K562 (cell line): ENCODE data around the gene COX5A. TPM values are rescaled to one million over a fixed set of nuclear protein-coding genes. Genes with fewer than 3 reads are reported as not detected.

Experiments
- ATAC-seq: fragments of 200-7000 bp; cut with Tn5 transposase; 3 replicates; pipeline ENCODE4 v1.9.1; 2020; ENCODE audit warnings: moderate library complexity
- BruUV-seq: library from RNA; stranded (reverse); fragments of 400-500 nt; replicated peaks from 2 replicates; lab custom pipeline; 2021; lab: Mats Ljungman, UMichigan
- CTCF ChIA-PET: fragments of 300-600 bp; formaldehyde crosslinking; extraction: SDS; loops from one replicate; lab custom pipeline; 2021; ENCODE audit warnings: low intra/inter-chr PET ratio; lab: Yijun Ruan, JAX
- POLR2A ChIA-PET: fragments of 300-600, 350-650 bp; sonication (Branson Sonifier 250); formaldehyde crosslinking; extraction: SDS; loops from one replicate; lab custom pipeline; 2021; ENCODE audit warnings: antibody characterized with exemption, inconsistent platforms; lab: Yijun Ruan, JAX
- DNase-seq, 4 experiments: peaks; one replicate each; pipeline versions ENCODE4 v3.0.0 to v3.0.0-alpha.2; 2011 to 2018; ENCODE audit warnings: low spot score in 3 of 4, mixed read lengths in 3 of 4; ENCODE audit errors: extremely low read depth in 1 of 4
- FAIRE-seq: peaks from 2 replicates; lab custom pipeline; 2011; peaks lifted over from hg19 to GRCh38; lab: Jason Lieb, UNC
- H2AFZ ChIP-seq: 2 replicates; pipeline ENCODE4 v1.6.0; 2011; ENCODE audit warnings: low read depth, low read length, control low read depth, inconsistent platforms
- H3K27ac ChIP-seq: fragments of 200-600 bp; 3 replicates; pipeline ENCODE4 v1.8.0; 2011; ENCODE audit warnings: low read depth, mild to moderate bottlenecking, control low read depth, inconsistent platforms, low read length, moderate library complexity, mixed read lengths; ENCODE audit errors: extremely low read depth
- H3K27me3 ChIP-seq, 2 experiments: fragments of 300-600 bp in 1 of 2; 2 replicates in 1 of 2; 3 replicates in 1 of 2; pipeline versions ENCODE4 v1.6.0 to v1.8.0; 2011; ENCODE audit warnings: inconsistent platforms in 2 of 2, low read length in 2 of 2, mild to moderate bottlenecking in 1 of 2, mixed read lengths in 1 of 2, moderate library complexity in 1 of 2; ENCODE audit not compliant: control insufficient read depth in 2 of 2, insufficient read depth in 2 of 2
- H3K36me3 ChIP-seq: fragments of 300-600 bp; 3 replicates; pipeline ENCODE4 v1.8.0; 2011; ENCODE audit warnings: mild to moderate bottlenecking, low read length, inconsistent platforms; ENCODE audit not compliant: control insufficient read depth, insufficient read depth
- H3K4me1 ChIP-seq, 2 experiments: fragments of 200-600 bp in 1 of 2; replicated peaks in 1 of 2; 2 replicates in 1 of 2; 3 replicates in 1 of 2; pipeline versions ENCODE4 v1.5.1 to v1.8.0; 2011; ENCODE audit warnings: inconsistent platforms in 2 of 2, low read length in 2 of 2, mild to moderate bottlenecking in 1 of 2, mixed read lengths in 1 of 2, moderate library complexity in 1 of 2; ENCODE audit not compliant: control insufficient read depth in 2 of 2, insufficient read depth in 2 of 2
- H3K4me2 ChIP-seq: 2 replicates; pipeline ENCODE4 v1.6.1; 2011; ENCODE audit warnings: low read length, control low read depth, inconsistent platforms, mixed read lengths; ENCODE audit not compliant: insufficient read depth
- H3K4me3 ChIP-seq: fragments of 200-600 bp; sonication (generic), shearing (Covaris generic); 2 replicates; pipeline ENCODE4 v1.5.1; 2016; ENCODE audit warnings: control low read depth, inconsistent platforms
- H3K79me2 ChIP-seq: fragments of 200-600 bp; 3 replicates; pipeline ENCODE4 v1.8.0; 2011; ENCODE audit warnings: low read length, inconsistent platforms; ENCODE audit not compliant: control insufficient read depth, insufficient read depth
- H3K9ac ChIP-seq, 2 experiments: 2 replicates each; pipeline versions ENCODE4 v1.6.0 to v1.6.1; 2011; ENCODE audit warnings: low read depth in 2 of 2, low read length in 2 of 2, control low read depth in 1 of 2, inconsistent platforms in 1 of 2, mild to moderate bottlenecking in 1 of 2, mixed read lengths in 1 of 2; ENCODE audit not compliant: insufficient read depth in 1 of 2
- H3K9me1 ChIP-seq: one replicate; pipeline ENCODE4 v1.6.0; 2011; ENCODE audit warnings: inconsistent platforms, mild to moderate bottlenecking, low read length, moderate library complexity; ENCODE audit not compliant: control insufficient read depth, insufficient read depth
- H3K9me3 ChIP-seq: replicated peaks from 2 replicates; pipeline ENCODE4 v1.5.1; 2011; ENCODE audit warnings: low read depth, low read length, inconsistent platforms; ENCODE audit not compliant: control insufficient read depth, insufficient read depth
- H4K20me1 ChIP-seq: replicated peaks from 2 replicates; pipeline ENCODE4 v1.6.1; 2011; ENCODE audit warnings: low read length, inconsistent platforms, mixed read lengths; ENCODE audit not compliant: control insufficient read depth, insufficient read depth
- ARID2 ChIP-seq: fragments of 450-650 bp; IDR thresholded peaks from 2 replicates; pipeline ENCODE4 v1.6.1; 2017; ENCODE audit warnings: antibody characterized with exemption, mild to moderate bottlenecking
- FIP1L1 ChIP-seq: fragments of 200-400 bp; formaldehyde crosslinking; IDR thresholded peaks from 2 replicates; pipeline ENCODE4 v1.6.1; 2018; ENCODE audit warnings: mild to moderate bottlenecking, low read depth, low read length; ENCODE audit not compliant: poor library complexity, severe bottlenecking
- GATA2 ChIP-seq: sonication (generic); formaldehyde crosslinking; IDR thresholded peaks from 2 replicates; pipeline ENCODE4 v1.4.0; 2020; ENCODE audit warnings: mild to moderate bottlenecking, missing genetic modification reagents
- HDAC1 ChIP-seq, 2 experiments: fragments of 450-650 bp; IDR thresholded peaks; 2 replicates each; pipeline ENCODE4 v1.6.1; 2016 to 2017; ENCODE audit warnings: inconsistent platforms in 1 of 2, mild to moderate bottlenecking in 1 of 2, moderate library complexity in 1 of 2
- MTA1 ChIP-seq: fragments of 450-650 bp; IDR thresholded peaks from 2 replicates; pipeline ENCODE4 v1.6.1; 2017; ENCODE audit warnings: borderline replicate concordance
- NR1H2 ChIP-seq: sonication (generic); formaldehyde crosslinking; IDR thresholded peaks from 2 replicates; pipeline ENCODE4 v1.4.0; 2020; ENCODE audit warnings: mild to moderate bottlenecking, missing genetic modification reagents
- NR4A1 ChIP-seq, 2 experiments: fragments of 250-450 bp in 1 of 2; fragments of 450-650 bp in 1 of 2; sonication (Bioruptor Pico) in 1 of 2; IDR thresholded peaks; 2 replicates each; pipeline versions ENCODE4 v1.4.0 to v1.6.1; 2016 to 2020; ENCODE audit warnings: mild to moderate bottlenecking in 2 of 2, missing compliant biosample characterization in 1 of 2, missing genetic modification characterization in 1 of 2, moderate library complexity in 1 of 2
- STAT6 ChIP-seq: sonication (generic); formaldehyde crosslinking; IDR thresholded peaks from 2 replicates; pipeline ENCODE4 v1.8.1; 2023; ENCODE audit warnings: mild to moderate bottlenecking, missing genetic modification reagents
- ZBTB17 ChIP-seq: fragments of 450-650 bp; formaldehyde crosslinking; IDR thresholded peaks from 2 replicates; pipeline ENCODE4 v1.4.0; 2020; ENCODE audit warnings: mild to moderate bottlenecking
- ZHX1 ChIP-seq: fragments of 150-350 bp; conservative IDR thresholded peaks from 2 replicates; pipeline ENCODE4 v1.6.1; 2014; ENCODE audit warnings: low read length
- ZNF263 ChIP-seq: sonication (generic); formaldehyde crosslinking; IDR thresholded peaks from 2 replicates; pipeline ENCODE4 v1.8.0; 2022; ENCODE audit warnings: mild to moderate bottlenecking, missing genetic modification reagents, borderline replicate concordance
- ZNF3 ChIP-seq: fragments of 250-450 bp; sonication (Bioruptor Pico); IDR thresholded peaks from 2 replicates; pipeline ENCODE4 v1.5.0; 2021; ENCODE audit warnings: mild to moderate bottlenecking, moderate library complexity
- ZNF79 ChIP-seq: fragments of 250-450 bp; sonication (Bioruptor Pico); IDR thresholded peaks from 2 replicates; pipeline ENCODE4 v1.4.0; 2020; ENCODE audit warnings: low read depth, mild to moderate bottlenecking, moderate library complexity
- WGBS: fragments of 100-300 bp; shearing (Covaris generic); methylation state at CpG from one replicate; pipeline ENCODE4 v1.1.6; 2016; ENCODE audit warnings: low coverage, mixed read lengths; ENCODE audit not compliant: insufficient coverage; ENCODE audit errors: missing lambda C conversion rate; 5-methylcytosine and 5-hydroxymethylcytosine counted together
- in situ Hi-C: fragments of 300-500 bp; cut with MboI; formaldehyde crosslinking; loops from 4 replicates; pipeline ENCODE4 v1.15.0; 2018; ENCODE audit warnings: inconsistent platforms, mixed read lengths
- intact Hi-C: fragments of 100-400 bp; cut with micrococcal nuclease; formaldehyde crosslinking; loops from 2 replicates; pipeline ENCODE4 v1.14.2; 2022
- polyA plus RNA-seq, 8 experiments: library from polyadenylated mRNA; depleted of rRNA in 4 of 8; stranded (reverse) in 5 of 8; unstranded in 3 of 8; fragments of >200 nt; fragmentation: Nextera tagmentation in 2 of 8; fragmentation: Illumina TruSeq in 1 of 8; extraction: Ambion mirVana in 2 of 8; extraction: Trizol in 1 of 8; gene quantifications; 2 replicates each; pipeline versions ENCODE4 v1.2.1 to v1.2.3, GENCODE V29; 2011 to 2014; ENCODE audit warnings: inconsistent platforms in 1 of 8, missing spikeins in 1 of 8
- total RNA-seq, 7 experiments: library from RNA; depleted of rRNA in 6 of 7; stranded (reverse); fragments of >200 nt in 6 of 7; fragmentation: Illumina TruSeq in 2 of 7; extraction: Trizol in 2 of 7; gene quantifications; 2 replicates each; pipeline versions ENCODE4 v1.2.1 to v1.2.3, GENCODE V29; 2011 to 2021; ENCODE audit warnings: low replicate concordance in 1 of 7

The COX5A gene
- total and polyA plus RNA-seq, 9 of the 15 experiments (the other 6 are each of a cell fraction or from before 2014, with no cell fraction given) = 86.8 to 553 (median 371) TPM

- TF ChIP-seq ZHX1 (no peak), ZBTB17 (CRISPR knock-in tag) (no peak), MTA1 (no peak)
These were observed 23.7 kb upstream of the COX5A start (continued) for GRCh38 chr15:74961616-74962015.

GRCh38 chr15:74960995-74961588, 23.2 kb upstream of the COX5A start:
- ChIA-PET CTCF (no interaction called here), POLR2A (interaction anchor here (0.6 to 1.2 kb wide), 5 partner anchors 23 to 495 kb away, joined by 3 to 4 read pairs (median 3); partner anchors contain the start of gene COX5A)
- no peak overlapping the region for H2AFZ ChIP-seq
- in situ Hi-C loops = no loop called here
- H3K79me2 ChIP-seq = no peaks in the 10 kb centered on the region; the same call in 2 of the 3 replicates
- intact Hi-C loops = no loop called here
- H3K27me3 ChIP-seq = peaks cover 34 to 53% of the 10 kb centered on the region in 2 experiments
- no TSS peak for BruUV-seq
- no peak overlapping the region for H3K4me2 ChIP-seq
- H4K20me1 ChIP-seq = peaks cover 7% of the 10 kb centered on the region
- FAIRE-seq (no peak), DNase-seq (no peak), ATAC-seq (no peak)
- H3K36me3 ChIP-seq = no peaks in the 10 kb centered on the region
- H3K4me1 ChIP-seq = peaks cover 9 to 30% of the 10 kb centered on the region in 2 experiments
- H3K4me3 ChIP-seq = no peak overlapping the region
- H3K9ac ChIP-seq = no peak overlapping the region
- 2% methylated on average over 3 of the region's 3 CpGs for WGBS
- no peak overlapping the region for H3K27ac ChIP-seq
- no peaks in the 10 kb centered on the region for H3K9me3 ChIP-seq
- no peaks in the 10 kb centered on the region for H3K9me1 ChIP-seq
- TF ChIP-seq ZNF3 (no peak), ZNF263 (CRISPR knock-in tag) (no peak), GATA2 (no peak), NR4A1 (CRISPR knock-in tag; IDR thresholded peaks at IDR 0.05) (no peak), NR4A1 (tag; IDR thresholded peaks at IDR 0.05) (no peak), ARID2 (no peak), MTA1 (no peak), HDAC1 (IDR thresholded peaks at IDR 0.05) (no peak), ZNF79 (no peak), STAT6 (CRISPR knock-in tag) (no peak), FIP1L1 (no peak), NR1H2 (CRISPR knock-in tag) (no peak)
